CD4-positive, CD25-positive, alpha-beta regulatory T cell (primary cell): ENCODE results near the gene NMD3. TPM values are rescaled to one million over a fixed set of nuclear protein-coding genes. Genes with fewer than 3 reads are reported as not detected.

ENCODE experiments used
- ATAC-seq, 2 donors: fragments of 150-1000 bp; cut with Tn5 transposase; one replicate each; pipeline ENCODE4 v1.10.0; 2021; ENCODE audit warnings: low read depth in 2 of 2, moderate number of reproducible peaks in 2 of 2, moderate library complexity in 1 of 2
- DNase-seq, 3 donors: peaks; one replicate each; pipeline versions ENCODE4 v3.0.0 to v3.0.0-alpha.2; 2012 to 2022; ENCODE audit warnings: mixed read lengths in 1 of 3
- H3K27ac ChIP-seq: one replicate; pipeline ENCODE4 v1.7.0; 2013; ENCODE audit warnings: mild to moderate bottlenecking, low read length; ENCODE audit not compliant: insufficient read depth, poor library complexity, severe bottlenecking
- H3K27me3 ChIP-seq: one replicate; pipeline ENCODE4 v1.7.0; 2013; ENCODE audit warnings: low read length; ENCODE audit not compliant: control insufficient read depth, insufficient read depth
- H3K36me3 ChIP-seq: one replicate; pipeline ENCODE4 v1.7.0; 2013; ENCODE audit warnings: mild to moderate bottlenecking, low read length, moderate library complexity; ENCODE audit not compliant: control insufficient read depth, insufficient read depth
- H3K4me1 ChIP-seq: 2 replicates; pipeline ENCODE4 v1.7.0; 2013; ENCODE audit warnings: mild to moderate bottlenecking, low read length; ENCODE audit not compliant: insufficient read depth, control insufficient read depth, poor library complexity, severe bottlenecking
- H3K4me3 ChIP-seq: one replicate; pipeline ENCODE4 v1.7.0; 2013; ENCODE audit warnings: low read depth, mild to moderate bottlenecking, low read length, moderate library complexity
- H3K9me3 ChIP-seq, 2 experiments: 1 replicate in 1 of 2; 2 replicates in 1 of 2; pipeline ENCODE4 v1.7.0; 2013; ENCODE audit warnings: low read length in 2 of 2, mild to moderate bottlenecking in 1 of 2, moderate library complexity in 1 of 2; ENCODE audit not compliant: control insufficient read depth in 2 of 2
- H3K27ac Mint-ChIP-seq, 3 donors: one replicate each; pipeline ENCODE4 v1.8.0; 2020 to 2022; ENCODE audit warnings: mild to moderate bottlenecking in 3 of 3, mixed read lengths in 3 of 3, moderate library complexity in 2 of 3
- H3K27me3 Mint-ChIP-seq: one replicate; pipeline ENCODE4 v1.8.0; 2022; ENCODE audit warnings: mild to moderate bottlenecking, mixed read lengths
- H3K36me3 Mint-ChIP-seq: one replicate; pipeline ENCODE4 v1.8.0; 2020; ENCODE audit warnings: mixed read lengths
- H3K4me1 Mint-ChIP-seq, 4 donors: one replicate each; pipeline ENCODE4 v1.8.0; 2020 to 2022; ENCODE audit warnings: mixed read lengths in 4 of 4, mild to moderate bottlenecking in 1 of 4
- H3K4me3 Mint-ChIP-seq, 4 donors: one replicate each; pipeline ENCODE4 v1.8.0; 2020 to 2022; ENCODE audit warnings: mild to moderate bottlenecking in 4 of 4, mixed read lengths in 4 of 4, moderate library complexity in 3 of 4
- H3K9me3 Mint-ChIP-seq, 7 donors: one replicate each; pipeline ENCODE4 v1.8.0; 2020 to 2022; ENCODE audit warnings: mixed read lengths in 7 of 7, mild to moderate bottlenecking in 3 of 7, moderate library complexity in 2 of 7
- polyA plus RNA-seq, 4 donors: library from polyadenylated mRNA; unstranded; fragments of 300-500 nt; fragmentation: Illumina TruSeq; gene quantifications; one replicate each; pipeline ENCODE4 v1.2.3, GENCODE V29; 2021
- total RNA-seq: library from RNA; stranded (reverse); gene quantifications from one replicate; pipeline ENCODE4 v1.2.3, GENCODE V29; 2022

NMD3 gene
- total and polyA plus RNA-seq, 5 donors from 2014 or later, result 44.7 to 53.2 (median 45.7) TPM

DNA sequence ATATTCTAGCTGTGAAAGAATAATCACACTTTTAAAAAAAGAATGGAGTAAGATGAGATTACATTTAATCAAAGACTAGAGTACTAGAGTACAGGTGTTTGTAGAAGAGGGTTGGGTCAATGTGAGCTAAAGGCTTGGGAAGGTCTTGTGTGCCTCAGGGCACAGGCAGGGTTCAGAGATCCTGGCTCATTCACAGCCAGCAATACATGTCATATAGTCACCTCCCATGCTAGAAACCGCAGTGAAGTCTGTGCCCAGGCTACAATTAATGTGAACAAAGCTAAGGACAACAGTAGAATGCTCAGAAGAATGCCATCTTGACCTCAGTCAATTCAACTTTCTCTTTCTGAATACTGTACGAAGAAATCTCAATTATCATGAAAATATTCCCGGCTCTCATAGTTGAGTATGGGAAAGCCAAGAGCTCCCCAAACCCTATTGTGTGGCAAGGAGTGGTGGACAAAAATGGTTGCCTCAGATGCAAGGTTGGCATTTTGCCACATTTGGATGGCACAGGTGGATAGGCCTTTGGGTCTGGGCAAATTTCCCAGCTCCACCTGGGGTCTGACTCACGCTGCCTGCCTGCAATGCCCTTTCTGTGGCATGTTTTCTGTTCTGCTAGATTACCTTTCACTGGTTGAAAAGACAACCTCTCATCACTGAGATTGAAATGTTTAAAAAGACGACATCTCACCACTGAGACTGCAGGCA is 70.2 kb downstream of the NMD3 start:
- no peak for DNase-seq
- Mint-ChIP-seq H3K4me1 (no peaks in the 10 kb centered on the region), H3K27me3 (peaks cover 15% of the 10 kb centered on the region), H3K36me3 (no peaks in the 10 kb centered on the region), H3K27ac (no peak overlapping the region), H3K9me3 (peaks cover 0 to 8% (median 2%) of the 10 kb centered on the region in 7 donors), H3K4me3 (no peak overlapping the region)
- Histone ChIP-seq H3K36me3 (no peaks in the 10 kb centered on the region), H3K4me3 (no peak overlapping the region), H3K4me1 (no peaks in the 10 kb centered on the region), H3K27ac (no peak overlapping the region), H3K9me3 (no peaks in the 10 kb centered on the region), H3K27me3 (no peaks in the 10 kb centered on the region)
- no peak for ATAC-seq

GRCh38 chr3:161293381-161293780 is 72.3 kb downstream of the NMD3 start:
- Histone ChIP-seq H3K36me3 (no peaks in the 10 kb centered on the region), H3K4me3 (no peak overlapping the region), H3K27ac (no peak overlapping the region), H3K27me3 (no peaks in the 10 kb centered on the region), H3K9me3 (peaks cover 0 to 7% of the 10 kb centered on the region in 2 experiments), H3K4me1 (no peaks in the 10 kb centered on the region)
- Mint-ChIP-seq H3K27ac (no peak overlapping the region), H3K9me3 (peaks cover 0 to 14% (median 7%) of the 10 kb centered on the region in 7 donors), H3K4me1 (no peaks in the 10 kb centered on the region), H3K36me3 (peaks cover 3% of the 10 kb centered on the region), H3K27me3 (peaks cover 13% of the 10 kb centered on the region), H3K4me3 (no peak overlapping the region)
- DNase-seq (no peak), ATAC-seq (no peak)

- Histone ChIP-seq H3K4me3 (no peak overlapping the region), H3K27me3 (no peaks in the 10 kb centered on the region), H3K9me3 (peaks cover 6 to 11% of the 10 kb centered on the region in 2 experiments), H3K4me1 (no peaks in the 10 kb centered on the region), H3K36me3 (no peaks in the 10 kb centered on the region), H3K27ac (no peak overlapping the region)
- Mint-ChIP-seq H3K4me3 (no peak overlapping the region), H3K27me3 (peaks cover 8% of the 10 kb centered on the region), H3K4me1 (no peaks in the 10 kb centered on the region), H3K27ac (no peak overlapping the region), H3K9me3 (peaks cover 1 to 23% (median 7%) of the 10 kb centered on the region in 7 donors), H3K36me3 (peaks cover 3% of the 10 kb centered on the region)
- ATAC-seq, result no peak
- no peak for DNase-seq
These were observed 74.2 kb downstream of the NMD3 start for GRCh38 chr3:161295325-161295724.

- no peak overlapping the region for H3K27ac Mint-ChIP-seq
- H3K4me1 Mint-ChIP-seq, result no peaks in the 10 kb centered on the region
- Histone ChIP-seq H3K27me3 (no peaks in the 10 kb centered on the region), H3K36me3 (no peaks in the 10 kb centered on the region), H3K27ac (no peak overlapping the region), H3K4me3 (no peak overlapping the region), H3K9me3 (peaks cover 6 to 11% of the 10 kb centered on the region in 2 experiments), H3K4me1 (no peaks in the 10 kb centered on the region)
- ATAC-seq, result no peak
- peaks cover 13% of the 10 kb centered on the region for H3K27me3 Mint-ChIP-seq
- peaks cover 1 to 25% (median 8%) of the 10 kb centered on the region in 7 donors for H3K9me3 Mint-ChIP-seq
- no peak for DNase-seq
- H3K36me3 Mint-ChIP-seq, result peaks cover 3% of the 10 kb centered on the region
- no peak overlapping the region for H3K4me3 Mint-ChIP-seq
These were observed 75.7 kb downstream of the NMD3 start for GRCh38 chr3:161296814-161297213.

Other genes starting within 250 kb of the NMD3 start
- gene B3GALNT1, start 116.0 kb upstream of the NMD3 start, total RNA-seq, result 0.47 TPM
- gene B3GALNT1, start 116.0 kb upstream of the NMD3 start, polyA plus RNA-seq, result under 1 TPM in 1 of 4 donors, not detected in 3; 0.06 TPM
- not detected for gene SPTSSB, start 150.2 kb downstream of the NMD3 start, total RNA-seq
- gene SPTSSB, start 150.2 kb downstream of the NMD3 start, polyA plus RNA-seq, result 1 to 10 TPM in 1 of 4 donors, under 1 TPM in 2, not detected in 1; 0.10 to 1.0 (median 0.29) TPM